Measurements from ENCODE around the gene RNF146. TPM values are rescaled to one million over a fixed set of nuclear protein-coding genes. Genes with fewer than 3 reads are reported as not detected.

RNF146 gene
- total RNA-seq, 1 experiment from 2014 or later, result 31.3 TPM

- Mint-ChIP-seq H3K27ac (ENCODE audit: unreplicated experiment) (no peak overlapping the region), H3K36me3 (ENCODE audit: insufficient read depth, unreplicated experiment) (peaks cover 55% of the 10 kb centered on the region), H3K4me3 (ENCODE audit: unreplicated experiment) (no peak overlapping the region), H3K4me1 (ENCODE audit: low read depth, unreplicated experiment) (no peaks in the 10 kb centered on the region), H3K9me3 (ENCODE audit: unreplicated experiment) (no peaks in the 10 kb centered on the region), H3K27me3 (ENCODE audit: insufficient read depth, unreplicated experiment) (no peaks in the 10 kb centered on the region)
- BruUV-seq (replicated peaks), result no TSS peak
- no peak for TF ChIP-seq CTCF (IDR thresholded peaks at IDR 0.05; ENCODE audit: insufficient read depth in 1 of 2, low read depth in 1 of 2, low read length in 1 of 2, severe bottlenecking in 1 of 2, unreplicated experiment in 1 of 2)
- DNase-seq, result no peak
- intact Hi-C loops (cut with micrococcal nuclease; ENCODE audit: unreplicated experiment), result no loop called here
- no peaks in the 10 kb centered on the region for H3K27me3 ChIP-seq (replicated peaks; ENCODE audit: control insufficient read depth, insufficient read depth, low read length)
- H3K4me3 ChIP-seq (ENCODE audit: low read depth, low read length), result no peak overlapping the region
- H3K36me3 ChIP-seq (ENCODE audit: control insufficient read depth, insufficient read depth, low read length), result no peaks in the 10 kb centered on the region
- H3K9me3 ChIP-seq, result no peaks in the 10 kb centered on the region
- CTCF ChIA-PET, result no interaction called here
- H3K4me1 ChIP-seq, result no peaks in the 10 kb centered on the region
- POLR2A ChIA-PET, result no interaction called here
Observed at GRCh38 chr6:127282184-127282583, 15.5 kb downstream of the RNF146 start.

GRCh38 chr6:127288705-127289104 is 22.0 kb downstream of the RNF146 start:
- H3K36me3 ChIP-seq (ENCODE audit: control insufficient read depth, insufficient read depth, low read length), result peaks cover 1% of the 10 kb centered on the region; the same call in 1 of the 2 replicates
- no peak for TF ChIP-seq CTCF (IDR thresholded peaks at IDR 0.05; ENCODE audit: insufficient read depth in 1 of 2, low read depth in 1 of 2, low read length in 1 of 2, severe bottlenecking in 1 of 2, unreplicated experiment in 1 of 2)
- H3K36me3 Mint-ChIP-seq (ENCODE audit: insufficient read depth, unreplicated experiment), result peaks cover 61% of the 10 kb centered on the region
- CTCF ChIA-PET, result no interaction called here
- intact Hi-C loops (cut with micrococcal nuclease; ENCODE audit: unreplicated experiment), result no loop called here
- DNase-seq, result no peak
- no peaks in the 10 kb centered on the region for H3K27me3 ChIP-seq (replicated peaks; ENCODE audit: control insufficient read depth, insufficient read depth, low read length)
- H3K27ac Mint-ChIP-seq (ENCODE audit: unreplicated experiment), result no peak overlapping the region
- H3K4me3 Mint-ChIP-seq (ENCODE audit: unreplicated experiment), result no peak overlapping the region
- H3K9me3 Mint-ChIP-seq (ENCODE audit: unreplicated experiment), result no peaks in the 10 kb centered on the region
- no TSS peak for BruUV-seq (replicated peaks)
- H3K9me3 ChIP-seq, result no peaks in the 10 kb centered on the region
- H3K4me1 Mint-ChIP-seq (ENCODE audit: low read depth, unreplicated experiment), result no peaks in the 10 kb centered on the region
- H3K4me1 ChIP-seq, result no peaks in the 10 kb centered on the region
- no peaks in the 10 kb centered on the region for H3K27me3 Mint-ChIP-seq (ENCODE audit: insufficient read depth, unreplicated experiment)
- H3K4me3 ChIP-seq (ENCODE audit: low read depth, low read length), result no peak overlapping the region
- POLR2A ChIA-PET, result no interaction called here

- ChIA-PET POLR2A (interaction anchor here (0.6 kb wide), 1 partner anchor 129 kb away, joined by 3 read pairs; no protein-coding TSS in a partner anchor), CTCF (interaction anchor here (0.7 kb wide), 1 partner anchor 131 kb away, joined by 3 read pairs; no protein-coding TSS in a partner anchor)
- no peak overlapping the region for H3K4me3 ChIP-seq (ENCODE audit: low read depth, low read length)
- Mint-ChIP-seq H3K4me3 (ENCODE audit: unreplicated experiment) (no peak overlapping the region), H3K9me3 (ENCODE audit: unreplicated experiment) (no peaks in the 10 kb centered on the region), H3K4me1 (ENCODE audit: low read depth, unreplicated experiment) (no peaks in the 10 kb centered on the region), H3K27me3 (ENCODE audit: insufficient read depth, unreplicated experiment) (no peaks in the 10 kb centered on the region), H3K36me3 (ENCODE audit: insufficient read depth, unreplicated experiment) (peaks cover 59% of the 10 kb centered on the region), H3K27ac (ENCODE audit: unreplicated experiment) (no peak overlapping the region)
- DNase-seq, result no peak
- H3K36me3 ChIP-seq (ENCODE audit: control insufficient read depth, insufficient read depth, low read length), result peaks cover 1% of the 10 kb centered on the region; the same call in 1 of the 2 replicates
- intact Hi-C loops (cut with micrococcal nuclease; ENCODE audit: unreplicated experiment), result no loop called here
- BruUV-seq (replicated peaks), result no TSS peak
- H3K27me3 ChIP-seq (replicated peaks; ENCODE audit: control insufficient read depth, insufficient read depth, low read length), result no peaks in the 10 kb centered on the region
- no peaks in the 10 kb centered on the region for H3K9me3 ChIP-seq
- H3K4me1 ChIP-seq, result no peaks in the 10 kb centered on the region
- no peak for TF ChIP-seq CTCF (IDR thresholded peaks at IDR 0.05; ENCODE audit: insufficient read depth in 1 of 2, low read depth in 1 of 2, low read length in 1 of 2, severe bottlenecking in 1 of 2, unreplicated experiment in 1 of 2)
Observed at GRCh38 chr6:127289934-127290333, 23.3 kb downstream of the RNF146 start.
